GM12878 (cell line): ENCODE results near the gene HMGB1.

Source experiments
- EP300 ChIP-seq, 2 experiments: fragments of 150-350 bp in 1 of 2; IDR thresholded peaks; 2 replicates each; pipeline ENCODE4 v1.6.1; 2011 to 2012; ENCODE audit warnings: low read depth in 2 of 2, low read length in 2 of 2, borderline replicate concordance in 1 of 2, improper control_type of control experiment in 1 of 2, inconsistent platforms in 1 of 2; ENCODE audit not compliant: control insufficient read depth in 1 of 2
- ESRRA ChIP-seq: IDR thresholded peaks from 2 replicates; pipeline ENCODE4 v1.6.1; 2012; ENCODE audit warnings: mild to moderate bottlenecking, low read length, improper control_type of control experiment
- ETV6 ChIP-seq, 2 experiments: fragments of 450-650 bp in 1 of 2; IDR thresholded peaks in 1 of 2; conservative IDR thresholded peaks in 1 of 2; 2 replicates each; pipeline ENCODE4 v1.6.1; 2014; ENCODE audit warnings: antibody characterized with exemption in 1 of 2, borderline replicate concordance in 1 of 2, low read depth in 1 of 2, mild to moderate bottlenecking in 1 of 2, moderate library complexity in 1 of 2
- GABPA ChIP-seq: IDR thresholded peaks from 2 replicates; pipeline ENCODE4 v1.6.1; 2014; ENCODE audit warnings: antibody characterized with exemption, low read depth, mild to moderate bottlenecking, inconsistent platforms
- JUNB ChIP-seq: IDR thresholded peaks from 2 replicates; pipeline ENCODE4 v1.6.1; 2016; ENCODE audit warnings: antibody characterized with exemption, mild to moderate bottlenecking
- MEF2A ChIP-seq: IDR thresholded peaks from 2 replicates; pipeline ENCODE4 v1.6.1; 2011; ENCODE audit warnings: low read depth, mild to moderate bottlenecking, low read length, moderate library complexity; ENCODE audit not compliant: insufficient read depth
- SIN3A ChIP-seq: IDR thresholded peaks from 2 replicates; pipeline ENCODE4 v1.6.1; 2012; ENCODE audit warnings: low read depth, low read length, improper control_type of control experiment
- TCF12 ChIP-seq: IDR thresholded peaks from 2 replicates; pipeline ENCODE4 v1.6.1; 2011; ENCODE audit warnings: low read depth, mild to moderate bottlenecking, low read length
- TF ChIP-seq, protein P1 (sequence below): IDR thresholded peaks from 2 replicates; pipeline ENCODE4 v1.6.1; 2012; ENCODE audit warnings: low read depth, low read length, improper control_type of control experiment
- TF ChIP-seq, protein P2 (sequence below), 3 experiments: IDR thresholded peaks in 2 of 3; conservative IDR thresholded peaks in 1 of 3; 2 replicates each; pipeline ENCODE4 v1.5.1; 2011; ENCODE audit warnings: low read depth in 3 of 3, low read length in 3 of 3, mild to moderate bottlenecking in 3 of 3, control low read depth in 2 of 3, moderate library complexity in 2 of 3, inconsistent platforms in 1 of 3, mixed read lengths in 1 of 3; ENCODE audit not compliant: control insufficient read depth in 2 of 3, insufficient read depth in 1 of 3; ENCODE audit errors: extremely low read depth in 1 of 3
- TF ChIP-seq, protein P3 (sequence below): IDR thresholded peaks from 2 replicates; pipeline ENCODE4 v1.6.1; 2012; ENCODE audit warnings: low read length, inconsistent platforms
- TF ChIP-seq, protein P4 (sequence below): fragments of 450-650 bp; formaldehyde crosslinking; IDR thresholded peaks from 2 replicates; pipeline ENCODE4 v1.5.0; 2022; ENCODE audit warnings: mild to moderate bottlenecking, missing genetic modification characterization
- TF ChIP-seq, protein P5 (sequence below): IDR thresholded peaks from 2 replicates; pipeline ENCODE4 v1.6.1; 2011; ENCODE audit warnings: mild to moderate bottlenecking, low read depth, low read length, moderate library complexity; ENCODE audit not compliant: insufficient replicate concordance
- TF ChIP-seq, protein P6 (sequence below): IDR thresholded peaks from 2 replicates; pipeline ENCODE4 v1.6.1; 2012; ENCODE audit warnings: mild to moderate bottlenecking, low read depth, low read length

GRCh38 chr13:30415430-30416030 is 50.2 kb downstream of the HMGB1 start:
- TF ChIP-seq TCF12 (no peak), GABPA (no peak), ESRRA (no peak), EP300 (IDR thresholded peaks at IDR 0.05; ENCODE audit: borderline replicate concordance in 1 of 2, control insufficient read depth in 1 of 2, low read depth in 2 of 2, low read length in 2 of 2) (no peak), MEF2A (no peak), JUNB (no peak), SIN3A (no peak), ETV6 (conservative IDR thresholded peaks at IDR 0.05 in 1 of 2, IDR thresholded peaks at IDR 0.05 in 1 of 2; ENCODE audit: borderline replicate concordance in 1 of 2, low read depth in 1 of 2) (peak in 1 of 2 experiments; percentile 28; a peak in 1 of 4 replicates)
- TF ChIP-seq, protein P1, sequence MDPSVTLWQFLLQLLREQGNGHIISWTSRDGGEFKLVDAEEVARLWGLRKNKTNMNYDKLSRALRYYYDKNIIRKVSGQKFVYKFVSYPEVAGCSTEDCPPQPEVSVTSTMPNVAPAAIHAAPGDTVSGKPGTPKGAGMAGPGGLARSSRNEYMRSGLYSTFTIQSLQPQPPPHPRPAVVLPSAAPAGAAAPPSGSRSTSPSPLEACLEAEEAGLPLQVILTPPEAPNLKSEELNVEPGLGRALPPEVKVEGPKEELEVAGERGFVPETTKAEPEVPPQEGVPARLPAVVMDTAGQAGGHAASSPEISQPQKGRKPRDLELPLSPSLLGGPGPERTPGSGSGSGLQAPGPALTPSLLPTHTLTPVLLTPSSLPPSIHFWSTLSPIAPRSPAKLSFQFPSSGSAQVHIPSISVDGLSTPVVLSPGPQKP: no peak
- TF ChIP-seq, protein P2, sequence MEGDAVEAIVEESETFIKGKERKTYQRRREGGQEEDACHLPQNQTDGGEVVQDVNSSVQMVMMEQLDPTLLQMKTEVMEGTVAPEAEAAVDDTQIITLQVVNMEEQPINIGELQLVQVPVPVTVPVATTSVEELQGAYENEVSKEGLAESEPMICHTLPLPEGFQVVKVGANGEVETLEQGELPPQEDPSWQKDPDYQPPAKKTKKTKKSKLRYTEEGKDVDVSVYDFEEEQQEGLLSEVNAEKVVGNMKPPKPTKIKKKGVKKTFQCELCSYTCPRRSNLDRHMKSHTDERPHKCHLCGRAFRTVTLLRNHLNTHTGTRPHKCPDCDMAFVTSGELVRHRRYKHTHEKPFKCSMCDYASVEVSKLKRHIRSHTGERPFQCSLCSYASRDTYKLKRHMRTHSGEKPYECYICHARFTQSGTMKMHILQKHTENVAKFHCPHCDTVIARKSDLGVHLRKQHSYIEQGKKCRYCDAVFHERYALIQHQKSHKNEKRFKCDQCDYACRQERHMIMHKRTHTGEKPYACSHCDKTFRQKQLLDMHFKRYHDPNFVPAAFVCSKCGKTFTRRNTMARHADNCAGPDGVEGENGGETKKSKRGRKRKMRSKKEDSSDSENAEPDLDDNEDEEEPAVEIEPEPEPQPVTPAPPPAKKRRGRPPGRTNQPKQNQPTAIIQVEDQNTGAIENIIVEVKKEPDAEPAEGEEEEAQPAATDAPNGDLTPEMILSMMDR (IDR thresholded peaks at IDR 0.05 in 2 of 3, conservative IDR thresholded peaks at IDR 0.05 in 1 of 3; ENCODE audit: control insufficient read depth in 2 of 3, extremely low read depth in 1 of 3, insufficient read depth in 1 of 3, low read depth in 3 of 3, low read length in 3 of 3): no peak
- TF ChIP-seq, protein P3, sequence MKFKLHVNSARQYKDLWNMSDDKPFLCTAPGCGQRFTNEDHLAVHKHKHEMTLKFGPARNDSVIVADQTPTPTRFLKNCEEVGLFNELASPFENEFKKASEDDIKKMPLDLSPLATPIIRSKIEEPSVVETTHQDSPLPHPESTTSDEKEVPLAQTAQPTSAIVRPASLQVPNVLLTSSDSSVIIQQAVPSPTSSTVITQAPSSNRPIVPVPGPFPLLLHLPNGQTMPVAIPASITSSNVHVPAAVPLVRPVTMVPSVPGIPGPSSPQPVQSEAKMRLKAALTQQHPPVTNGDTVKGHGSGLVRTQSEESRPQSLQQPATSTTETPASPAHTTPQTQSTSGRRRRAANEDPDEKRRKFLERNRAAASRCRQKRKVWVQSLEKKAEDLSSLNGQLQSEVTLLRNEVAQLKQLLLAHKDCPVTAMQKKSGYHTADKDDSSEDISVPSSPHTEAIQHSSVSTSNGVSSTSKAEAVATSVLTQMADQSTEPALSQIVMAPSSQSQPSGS: no peak
- TF ChIP-seq, protein P4, sequence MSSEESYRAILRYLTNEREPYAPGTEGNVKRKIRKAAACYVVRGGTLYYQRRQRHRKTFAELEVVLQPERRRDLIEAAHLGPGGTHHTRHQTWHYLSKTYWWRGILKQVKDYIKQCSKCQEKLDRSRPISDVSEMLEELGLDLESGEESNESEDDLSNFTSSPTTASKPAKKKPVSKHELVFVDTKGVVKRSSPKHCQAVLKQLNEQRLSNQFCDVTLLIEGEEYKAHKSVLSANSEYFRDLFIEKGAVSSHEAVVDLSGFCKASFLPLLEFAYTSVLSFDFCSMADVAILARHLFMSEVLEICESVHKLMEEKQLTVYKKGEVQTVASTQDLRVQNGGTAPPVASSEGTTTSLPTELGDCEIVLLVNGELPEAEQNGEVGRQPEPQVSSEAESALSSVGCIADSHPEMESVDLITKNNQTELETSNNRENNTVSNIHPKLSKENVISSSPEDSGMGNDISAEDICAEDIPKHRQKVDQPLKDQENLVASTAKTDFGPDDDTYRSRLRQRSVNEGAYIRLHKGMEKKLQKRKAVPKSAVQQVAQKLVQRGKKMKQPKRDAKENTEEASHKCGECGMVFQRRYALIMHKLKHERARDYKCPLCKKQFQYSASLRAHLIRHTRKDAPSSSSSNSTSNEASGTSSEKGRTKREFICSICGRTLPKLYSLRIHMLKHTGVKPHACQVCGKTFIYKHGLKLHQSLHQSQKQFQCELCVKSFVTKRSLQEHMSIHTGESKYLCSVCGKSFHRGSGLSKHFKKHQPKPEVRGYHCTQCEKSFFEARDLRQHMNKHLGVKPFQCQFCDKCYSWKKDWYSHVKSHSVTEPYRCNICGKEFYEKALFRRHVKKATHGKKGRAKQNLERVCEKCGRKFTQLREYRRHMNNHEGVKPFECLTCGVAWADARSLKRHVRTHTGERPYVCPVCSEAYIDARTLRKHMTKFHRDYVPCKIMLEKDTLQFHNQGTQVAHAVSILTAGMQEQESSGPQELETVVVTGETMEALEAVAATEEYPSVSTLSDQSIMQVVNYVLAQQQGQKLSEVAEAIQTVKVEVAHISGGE (CRISPR knock-in tag): no peak
- TF ChIP-seq, protein P5, sequence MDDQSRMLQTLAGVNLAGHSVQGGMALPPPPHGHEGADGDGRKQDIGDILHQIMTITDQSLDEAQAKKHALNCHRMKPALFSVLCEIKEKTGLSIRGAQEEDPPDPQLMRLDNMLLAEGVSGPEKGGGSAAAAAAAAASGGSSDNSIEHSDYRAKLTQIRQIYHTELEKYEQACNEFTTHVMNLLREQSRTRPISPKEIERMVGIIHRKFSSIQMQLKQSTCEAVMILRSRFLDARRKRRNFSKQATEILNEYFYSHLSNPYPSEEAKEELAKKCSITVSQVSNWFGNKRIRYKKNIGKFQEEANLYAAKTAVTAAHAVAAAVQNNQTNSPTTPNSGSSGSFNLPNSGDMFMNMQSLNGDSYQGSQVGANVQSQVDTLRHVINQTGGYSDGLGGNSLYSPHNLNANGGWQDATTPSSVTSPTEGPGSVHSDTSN: no peak
- TF ChIP-seq, protein P6, sequence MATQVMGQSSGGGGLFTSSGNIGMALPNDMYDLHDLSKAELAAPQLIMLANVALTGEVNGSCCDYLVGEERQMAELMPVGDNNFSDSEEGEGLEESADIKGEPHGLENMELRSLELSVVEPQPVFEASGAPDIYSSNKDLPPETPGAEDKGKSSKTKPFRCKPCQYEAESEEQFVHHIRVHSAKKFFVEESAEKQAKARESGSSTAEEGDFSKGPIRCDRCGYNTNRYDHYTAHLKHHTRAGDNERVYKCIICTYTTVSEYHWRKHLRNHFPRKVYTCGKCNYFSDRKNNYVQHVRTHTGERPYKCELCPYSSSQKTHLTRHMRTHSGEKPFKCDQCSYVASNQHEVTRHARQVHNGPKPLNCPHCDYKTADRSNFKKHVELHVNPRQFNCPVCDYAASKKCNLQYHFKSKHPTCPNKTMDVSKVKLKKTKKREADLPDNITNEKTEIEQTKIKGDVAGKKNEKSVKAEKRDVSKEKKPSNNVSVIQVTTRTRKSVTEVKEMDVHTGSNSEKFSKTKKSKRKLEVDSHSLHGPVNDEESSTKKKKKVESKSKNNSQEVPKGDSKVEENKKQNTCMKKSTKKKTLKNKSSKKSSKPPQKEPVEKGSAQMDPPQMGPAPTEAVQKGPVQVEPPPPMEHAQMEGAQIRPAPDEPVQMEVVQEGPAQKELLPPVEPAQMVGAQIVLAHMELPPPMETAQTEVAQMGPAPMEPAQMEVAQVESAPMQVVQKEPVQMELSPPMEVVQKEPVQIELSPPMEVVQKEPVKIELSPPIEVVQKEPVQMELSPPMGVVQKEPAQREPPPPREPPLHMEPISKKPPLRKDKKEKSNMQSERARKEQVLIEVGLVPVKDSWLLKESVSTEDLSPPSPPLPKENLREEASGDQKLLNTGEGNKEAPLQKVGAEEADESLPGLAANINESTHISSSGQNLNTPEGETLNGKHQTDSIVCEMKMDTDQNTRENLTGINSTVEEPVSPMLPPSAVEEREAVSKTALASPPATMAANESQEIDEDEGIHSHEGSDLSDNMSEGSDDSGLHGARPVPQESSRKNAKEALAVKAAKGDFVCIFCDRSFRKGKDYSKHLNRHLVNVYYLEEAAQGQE: no peak
